ENCODE measurements around the gene KREMEN1. TPM values are rescaled to one million over a fixed set of nuclear protein-coding genes. Genes with fewer than 3 reads are reported as not detected.
A peak's percentile ranks its signal among the peaks of the same experiment; 100 is the strongest.

The KREMEN1 gene
- total and polyA plus RNA-seq, 7 donors: 7.7 to 68.2 (median 17.5) TPM

DNA sequence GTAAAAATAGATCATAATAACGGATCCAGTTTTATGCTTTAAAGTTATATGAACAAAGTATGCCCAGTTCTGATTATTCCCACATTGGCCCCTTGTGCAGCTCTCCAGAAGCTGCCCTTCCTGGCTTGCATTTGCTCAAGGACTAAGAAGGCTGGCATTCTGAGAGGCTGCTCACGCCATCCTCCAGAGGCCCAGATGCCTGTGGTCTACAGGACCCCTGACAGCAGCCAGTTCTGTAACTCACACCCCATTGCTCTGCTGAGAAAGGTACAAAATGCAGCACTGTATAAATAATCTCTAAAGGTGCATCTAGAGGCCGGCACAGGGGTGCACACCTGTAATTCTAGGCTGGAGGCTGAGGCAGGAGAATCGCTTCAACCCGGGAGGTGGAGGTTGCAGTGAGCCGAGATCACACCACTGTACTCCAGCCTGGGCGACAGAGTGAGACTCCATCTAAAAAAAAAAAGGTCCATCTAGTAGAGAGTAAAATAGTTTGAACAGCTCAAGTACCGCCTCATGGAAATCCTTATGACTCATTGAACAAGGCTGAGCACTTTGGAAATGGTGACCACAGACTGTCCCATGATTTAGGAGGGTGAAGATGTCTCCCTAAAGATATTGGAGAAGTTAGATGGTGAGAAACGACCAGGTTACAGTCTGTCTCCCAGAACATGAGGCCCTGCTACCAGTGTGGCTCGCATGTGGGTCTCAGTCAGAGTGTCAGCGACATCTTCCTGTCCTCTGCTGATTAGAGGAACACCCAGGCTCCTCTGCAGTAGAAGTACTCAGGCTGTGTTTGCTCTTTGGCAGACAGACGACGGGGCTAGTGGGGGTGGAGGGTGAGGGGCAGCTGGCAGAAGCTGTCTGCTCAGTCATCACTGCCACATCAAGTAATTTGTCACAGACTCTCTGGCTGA, 56.3 kb downstream of the KREMEN1 start:
- no peaks in the 10 kb centered on the region for H3K27me3 ChIP-seq (ENCODE audit: insufficient read depth in 3 of 3, low read length in 2 of 3)
- TF ChIP-seq, protein P1, sequence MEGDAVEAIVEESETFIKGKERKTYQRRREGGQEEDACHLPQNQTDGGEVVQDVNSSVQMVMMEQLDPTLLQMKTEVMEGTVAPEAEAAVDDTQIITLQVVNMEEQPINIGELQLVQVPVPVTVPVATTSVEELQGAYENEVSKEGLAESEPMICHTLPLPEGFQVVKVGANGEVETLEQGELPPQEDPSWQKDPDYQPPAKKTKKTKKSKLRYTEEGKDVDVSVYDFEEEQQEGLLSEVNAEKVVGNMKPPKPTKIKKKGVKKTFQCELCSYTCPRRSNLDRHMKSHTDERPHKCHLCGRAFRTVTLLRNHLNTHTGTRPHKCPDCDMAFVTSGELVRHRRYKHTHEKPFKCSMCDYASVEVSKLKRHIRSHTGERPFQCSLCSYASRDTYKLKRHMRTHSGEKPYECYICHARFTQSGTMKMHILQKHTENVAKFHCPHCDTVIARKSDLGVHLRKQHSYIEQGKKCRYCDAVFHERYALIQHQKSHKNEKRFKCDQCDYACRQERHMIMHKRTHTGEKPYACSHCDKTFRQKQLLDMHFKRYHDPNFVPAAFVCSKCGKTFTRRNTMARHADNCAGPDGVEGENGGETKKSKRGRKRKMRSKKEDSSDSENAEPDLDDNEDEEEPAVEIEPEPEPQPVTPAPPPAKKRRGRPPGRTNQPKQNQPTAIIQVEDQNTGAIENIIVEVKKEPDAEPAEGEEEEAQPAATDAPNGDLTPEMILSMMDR (IDR thresholded peaks at IDR 0.05): no peak
- DNase-seq (peak in 1 of 2 donors; percentile 61), ATAC-seq (peak; percentile 71 to 92 (median 80))
- H3K4me1 ChIP-seq: peaks cover 6% of the 10 kb centered on the region
- H3K9me3 ChIP-seq: no peaks in the 10 kb centered on the region
- WGBS, 3 donors: 62 to 75% (median 65%) methylated on average over 13 of the region's 13 CpGs
- H3K4me3 ChIP-seq: no peak overlapping the region
- intact Hi-C loops (cut with DNase I): no loop called here
- peaks cover 0 to 23% of the 10 kb centered on the region in 2 donors for H3K36me3 ChIP-seq (ENCODE audit: insufficient read depth in 1 of 2, low read depth in 1 of 2)
- peak overlapping the region; percentile 27 for H3K27ac ChIP-seq

DNA sequence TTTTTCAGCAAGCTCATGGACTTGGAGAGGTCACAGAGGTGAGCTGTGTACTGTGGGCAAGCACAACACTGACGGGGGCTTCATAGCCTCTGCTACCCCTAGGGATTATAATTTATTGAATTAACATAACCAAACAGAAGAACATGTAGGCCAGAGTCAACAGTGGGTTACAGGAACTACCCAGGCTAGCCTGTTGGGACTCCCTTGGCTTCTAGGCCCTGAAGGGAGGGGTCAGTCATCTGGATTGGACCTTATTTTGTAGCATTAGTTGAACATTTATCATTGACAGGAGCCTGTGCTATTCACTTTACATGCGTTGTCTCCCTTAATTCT, 56.9 kb downstream of the KREMEN1 start:
- ATAC-seq (no peak), DNase-seq (no peak)
- intact Hi-C loops (cut with DNase I): no loop called here

DNA sequence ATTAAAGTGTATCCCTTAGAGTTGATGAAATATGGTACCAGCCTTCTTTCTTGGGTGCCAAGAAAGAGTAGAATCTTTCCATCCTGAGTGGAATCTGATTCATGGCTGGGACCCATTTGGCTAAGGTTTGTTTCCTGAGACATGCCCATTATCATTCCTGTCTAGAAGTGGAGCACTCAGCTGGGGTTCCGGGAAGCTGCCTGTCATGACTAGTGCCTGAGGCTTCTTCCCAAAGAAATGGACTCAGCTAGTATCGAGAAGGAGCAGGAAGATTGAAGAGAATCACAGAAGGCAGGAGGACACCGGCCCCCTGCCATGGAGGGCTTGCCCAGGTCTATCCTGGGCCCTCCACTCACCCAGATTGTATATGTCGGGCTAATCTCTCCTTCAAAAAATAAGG, 57.6 kb downstream of the KREMEN1 start:
- TF ChIP-seq, protein P1 (IDR thresholded peaks at IDR 0.05): no peak
- ATAC-seq (peak in 2 of 4 donors; percentile 48 to 66), DNase-seq (no peak)
- no peaks in the 10 kb centered on the region for H3K27me3 ChIP-seq (ENCODE audit: insufficient read depth in 3 of 3, low read length in 2 of 3)
- H3K36me3 ChIP-seq (ENCODE audit: insufficient read depth in 1 of 2, low read depth in 1 of 2): peaks cover 0 to 18% of the 10 kb centered on the region in 2 donors
- peaks cover 6% of the 10 kb centered on the region for H3K4me1 ChIP-seq
- no peaks in the 10 kb centered on the region for H3K9me3 ChIP-seq
- peak overlapping the region; percentile 27 for H3K27ac ChIP-seq
- WGBS, 3 donors: 56 to 70% (median 59%) methylated on average over 4 of the region's 4 CpGs
- H3K4me3 ChIP-seq: no peak overlapping the region
- intact Hi-C loops (cut with DNase I): no loop called here

More for the DNA sequence above, 56.9 kb downstream of the KREMEN1 start:
- H3K36me3 ChIP-seq (ENCODE audit: insufficient read depth in 1 of 2, low read depth in 1 of 2): peaks cover 0 to 23% of the 10 kb centered on the region in 2 donors
- no peaks in the 10 kb centered on the region for H3K27me3 ChIP-seq (ENCODE audit: insufficient read depth in 3 of 3, low read length in 2 of 3)
- peaks cover 6% of the 10 kb centered on the region for H3K4me1 ChIP-seq
- 52 to 90% (median 61%) methylated on average over 2 of the region's 2 CpGs for WGBS, 3 donors
- TF ChIP-seq, protein P1 (IDR thresholded peaks at IDR 0.05): no peak
- H3K9me3 ChIP-seq: no peaks in the 10 kb centered on the region
- H3K4me3 ChIP-seq: no peak overlapping the region
- H3K27ac ChIP-seq: peak overlapping the region; percentile 27

DNA sequence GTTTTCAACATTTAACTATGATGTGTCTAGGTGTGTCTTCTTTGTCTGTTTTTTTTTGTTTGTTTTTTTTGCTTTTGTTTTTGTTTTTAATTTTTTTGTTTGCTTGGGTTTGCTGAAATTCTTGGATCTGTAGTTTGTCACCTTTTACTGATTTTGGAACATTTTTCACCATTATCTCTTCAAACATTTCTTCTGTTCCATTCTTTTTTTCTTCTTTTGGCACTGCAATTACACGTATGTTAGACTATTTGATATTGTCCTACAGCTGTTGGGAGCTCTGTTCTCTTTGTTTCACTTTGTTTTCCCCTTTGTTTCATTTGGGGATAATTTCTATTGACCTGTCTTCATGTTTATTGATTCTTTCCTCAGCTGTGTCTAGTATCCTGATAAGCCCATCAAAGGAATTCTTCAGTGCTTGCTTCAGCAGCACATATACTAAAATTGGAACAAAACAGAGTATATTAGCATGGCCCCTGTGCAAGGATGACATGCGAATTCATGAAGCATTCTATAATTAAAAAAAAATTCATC, 60.8 kb downstream of the KREMEN1 start:
- H3K4me3 ChIP-seq: no peak overlapping the region
- WGBS, 3 donors: 98 to 100% (median 98%) methylated on average over 2 of the region's 2 CpGs
- DNase-seq: no peak
- H3K36me3 ChIP-seq (ENCODE audit: insufficient read depth in 1 of 2, low read depth in 1 of 2): peaks cover 0 to 15% of the 10 kb centered on the region in 2 donors
- peaks cover 6% of the 10 kb centered on the region for H3K4me1 ChIP-seq
- no peak for ATAC-seq
- TF ChIP-seq, protein P1 (IDR thresholded peaks at IDR 0.05): no peak
- no peaks in the 10 kb centered on the region for H3K27me3 ChIP-seq (ENCODE audit: insufficient read depth in 3 of 3, low read length in 2 of 3)
- no peak overlapping the region for H3K27ac ChIP-seq
- intact Hi-C loops (cut with DNase I): no loop called here
- H3K9me3 ChIP-seq: no peaks in the 10 kb centered on the region
